Measurements from ENCODE around the gene DEPDC5.

DNA sequence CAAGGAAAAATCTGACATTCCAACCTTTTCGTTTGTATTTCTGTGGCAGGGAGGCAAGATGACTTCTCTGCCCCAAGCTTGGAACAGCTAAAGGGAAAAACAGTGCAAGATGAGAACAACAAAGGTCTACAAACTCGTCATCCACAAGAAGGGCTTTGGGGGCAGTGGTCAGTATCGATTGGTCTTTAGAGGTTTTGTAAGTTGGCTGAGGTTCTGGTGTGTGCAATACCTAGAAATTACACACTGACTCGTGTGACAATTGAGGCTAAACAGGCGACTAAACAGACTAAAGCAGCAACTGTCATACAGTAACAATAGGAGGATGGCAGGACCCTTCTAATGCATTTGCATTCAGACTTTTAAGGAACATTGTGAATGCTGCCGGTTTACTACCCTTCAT, 994 bp downstream of the DEPDC5 start:
- TF ChIP-seq CTCF (IDR thresholded peaks at IDR 0.05) = no peak
- TF ChIP-seq POLR2A (IDR thresholded peaks at IDR 0.05) = no peak

Measured in Peyer's patch (tissue), 4 donors.